OCI-LY3 (cell line): ENCODE results near the gene MBTPS2.

Experiments
- H2AFZ ChIP-seq: fragments of 200-600, 300-600 bp; shearing (Covaris generic); 2 replicates; pipeline ENCODE4 v1.6.0; 2014; ENCODE audit warnings: antibody characterized with exemption, low read depth, low read length
- H3K27ac ChIP-seq: fragments of 200-600, 300-600 bp; sonication (generic); 2 replicates; pipeline ENCODE4 v1.5.1; 2014; ENCODE audit warnings: mild to moderate bottlenecking, low read length, moderate library complexity, mixed read lengths
- H3K27me3 ChIP-seq: fragments of 200-600, 300-600 bp; sonication (generic); 2 replicates; pipeline ENCODE4 v1.6.1; 2014; ENCODE audit warnings: low read depth, low read length, mixed read lengths
- H3K36me3 ChIP-seq: fragments of 200-600, 300-600 bp; sonication (generic); replicated peaks from 2 replicates; pipeline ENCODE3; 2014; ENCODE audit warnings: low read depth, low read length, mixed read lengths
- H3K4me1 ChIP-seq: fragments of 300-600, 200-600 bp; sonication (generic); 2 replicates; pipeline ENCODE4 v1.6.1; 2014; ENCODE audit warnings: low read length, mixed read lengths
- H3K4me2 ChIP-seq: fragments of 200-600, 300-600 bp; sonication (generic); 2 replicates; pipeline ENCODE4 v1.6.1; 2014; ENCODE audit warnings: low read length, mixed read lengths
- H3K4me3 ChIP-seq: fragments of 300-600, 200-600 bp; sonication (generic); 2 replicates; pipeline ENCODE4 v1.5.1; 2014; ENCODE audit warnings: antibody characterized with exemption, mild to moderate bottlenecking, low read length, moderate library complexity
- H3K79me2 ChIP-seq: fragments of 300-600, 200-600 bp; shearing (Covaris generic); 2 replicates; pipeline ENCODE4 v1.6.1; 2014; ENCODE audit warnings: mild to moderate bottlenecking, low read length, mixed read lengths
- H3K9ac ChIP-seq: fragments of 300-600, 200-600 bp; shearing (Covaris generic); 2 replicates; pipeline ENCODE4 v1.6.0; 2014; ENCODE audit warnings: mild to moderate bottlenecking, low read length, moderate library complexity
- H3K9me3 ChIP-seq: fragments of 200-600, 300-600 bp; shearing (Covaris generic); 2 replicates; pipeline ENCODE4 v1.6.1; 2014; ENCODE audit warnings: low read length, mixed read lengths; ENCODE audit not compliant: insufficient read depth
- H4K20me1 ChIP-seq: fragments of 200-600, 300-600 bp; sonication (generic); 2 replicates; pipeline ENCODE4 v1.6.1; 2016; ENCODE audit warnings: low read length, mixed read lengths; ENCODE audit not compliant: insufficient read depth
- EZH2phosphoT487 ChIP-seq: fragments of 200-600 bp; shearing (Covaris generic); IDR thresholded peaks from 2 replicates; pipeline ENCODE4 v1.6.1; 2018; ENCODE audit warnings: antibody characterized with exemption, mixed run types, low read depth
- TF ChIP-seq, protein P1 (sequence below): fragments of 200-600, 300-600 bp; sonication (generic); IDR thresholded peaks from 2 replicates; pipeline ENCODE4 v1.5.1; 2014; ENCODE audit warnings: antibody characterized with exemption, low read length, low read depth

The MBTPS2 gene

GRCh38 chrX:21912989-21913388 is 73.6 kb downstream of the MBTPS2 start:
- Histone ChIP-seq H3K4me2 (no peak overlapping the region), H3K36me3 (no peaks in the 10 kb centered on the region), H2AFZ (no peak overlapping the region), H3K4me3 (no peak overlapping the region), H4K20me1 (no peaks in the 10 kb centered on the region), H3K4me1 (no peaks in the 10 kb centered on the region), H3K27me3 (no peaks in the 10 kb centered on the region), H3K9me3 (no peaks in the 10 kb centered on the region), H3K79me2 (no peaks in the 10 kb centered on the region), H3K27ac (no peak overlapping the region), H3K9ac (no peak overlapping the region)
- TF ChIP-seq, protein P1, sequence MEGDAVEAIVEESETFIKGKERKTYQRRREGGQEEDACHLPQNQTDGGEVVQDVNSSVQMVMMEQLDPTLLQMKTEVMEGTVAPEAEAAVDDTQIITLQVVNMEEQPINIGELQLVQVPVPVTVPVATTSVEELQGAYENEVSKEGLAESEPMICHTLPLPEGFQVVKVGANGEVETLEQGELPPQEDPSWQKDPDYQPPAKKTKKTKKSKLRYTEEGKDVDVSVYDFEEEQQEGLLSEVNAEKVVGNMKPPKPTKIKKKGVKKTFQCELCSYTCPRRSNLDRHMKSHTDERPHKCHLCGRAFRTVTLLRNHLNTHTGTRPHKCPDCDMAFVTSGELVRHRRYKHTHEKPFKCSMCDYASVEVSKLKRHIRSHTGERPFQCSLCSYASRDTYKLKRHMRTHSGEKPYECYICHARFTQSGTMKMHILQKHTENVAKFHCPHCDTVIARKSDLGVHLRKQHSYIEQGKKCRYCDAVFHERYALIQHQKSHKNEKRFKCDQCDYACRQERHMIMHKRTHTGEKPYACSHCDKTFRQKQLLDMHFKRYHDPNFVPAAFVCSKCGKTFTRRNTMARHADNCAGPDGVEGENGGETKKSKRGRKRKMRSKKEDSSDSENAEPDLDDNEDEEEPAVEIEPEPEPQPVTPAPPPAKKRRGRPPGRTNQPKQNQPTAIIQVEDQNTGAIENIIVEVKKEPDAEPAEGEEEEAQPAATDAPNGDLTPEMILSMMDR: no peak
- TF ChIP-seq EZH2phosphoT487: no peak

DNA sequence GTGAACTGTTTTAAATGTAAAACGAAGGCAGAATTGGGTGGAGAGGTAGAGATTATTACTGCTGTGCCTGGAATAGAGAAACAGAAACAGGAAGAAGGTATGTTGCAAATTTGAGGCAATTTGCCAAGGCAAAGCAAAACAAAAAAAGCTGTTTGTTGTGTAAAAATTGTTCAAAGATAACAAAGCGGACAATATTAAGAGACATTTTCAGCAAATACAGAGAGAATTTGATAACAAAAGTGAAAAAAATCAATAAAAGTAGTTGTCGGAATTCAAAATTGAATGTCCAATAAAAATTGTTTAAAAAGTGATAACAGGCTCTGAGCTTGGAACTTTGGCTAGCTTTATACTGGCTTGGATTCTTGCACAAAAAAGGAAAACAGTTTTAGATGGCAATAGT is 86.7 kb downstream of the MBTPS2 start:
- H3K27me3 ChIP-seq: no peaks in the 10 kb centered on the region
- H3K9me3 ChIP-seq: no peaks in the 10 kb centered on the region
- H3K4me1 ChIP-seq: peaks cover 19% of the 10 kb centered on the region
- H3K4me3 ChIP-seq: no peak overlapping the region
- TF ChIP-seq, protein P1: no peak
- no peak for TF ChIP-seq EZH2phosphoT487
- no peak overlapping the region for H2AFZ ChIP-seq
- peak overlapping the region; percentile 49; the same call in 1 of the 2 replicates for H3K4me2 ChIP-seq
- no peaks in the 10 kb centered on the region for H3K79me2 ChIP-seq
- H3K9ac ChIP-seq: no peak overlapping the region
- H3K36me3 ChIP-seq: no peaks in the 10 kb centered on the region
- H3K27ac ChIP-seq: no peak overlapping the region
- H4K20me1 ChIP-seq: no peaks in the 10 kb centered on the region

- H3K27me3 ChIP-seq: no peaks in the 10 kb centered on the region
- H3K79me2 ChIP-seq: no peaks in the 10 kb centered on the region
- no peak overlapping the region for H2AFZ ChIP-seq
- H3K4me3 ChIP-seq: no peak overlapping the region
- TF ChIP-seq, protein P1: no peak
- TF ChIP-seq EZH2phosphoT487: no peak
- H4K20me1 ChIP-seq: no peaks in the 10 kb centered on the region
- 0 out of 2 replicates have a peak overlapping the region, but pooled peaks have one; percentile 1 for H3K27ac ChIP-seq
- peaks cover 19% of the 10 kb centered on the region for H3K4me1 ChIP-seq
- no peak overlapping the region for H3K9ac ChIP-seq
- H3K9me3 ChIP-seq: no peaks in the 10 kb centered on the region
- H3K4me2 ChIP-seq: peak overlapping the region; percentile 49
- no peaks in the 10 kb centered on the region for H3K36me3 ChIP-seq
Observed at GRCh38 chrX:21926527-21927278, 87.3 kb downstream of the MBTPS2 start.

- Histone ChIP-seq H3K27ac (no peak overlapping the region), H3K4me1 (peaks cover 19% of the 10 kb centered on the region), H3K9ac (no peak overlapping the region), H3K27me3 (no peaks in the 10 kb centered on the region), H3K4me2 (no peak overlapping the region), H3K9me3 (no peaks in the 10 kb centered on the region), H4K20me1 (no peaks in the 10 kb centered on the region), H2AFZ (no peak overlapping the region), H3K79me2 (no peaks in the 10 kb centered on the region), H3K36me3 (no peaks in the 10 kb centered on the region), H3K4me3 (no peak overlapping the region)
- no peak for TF ChIP-seq EZH2phosphoT487
- TF ChIP-seq, protein P1: no peak
Observed at GRCh38 chrX:21929209-21929608, 89.8 kb downstream of the MBTPS2 start.
